ENCODE data around the gene CCL8. TPM values are rescaled to one million over a fixed set of nuclear protein-coding genes. Genes with fewer than 3 reads are reported as not detected.
"Not testable (repeated sequence)": the region's sequence is repeated elsewhere in the genome, so short reads cannot be mapped to it uniquely, and the experiment has no call there.

The CCL8 gene
- total RNA-seq, 3 donors from 2014 or later = not detected

DNA sequence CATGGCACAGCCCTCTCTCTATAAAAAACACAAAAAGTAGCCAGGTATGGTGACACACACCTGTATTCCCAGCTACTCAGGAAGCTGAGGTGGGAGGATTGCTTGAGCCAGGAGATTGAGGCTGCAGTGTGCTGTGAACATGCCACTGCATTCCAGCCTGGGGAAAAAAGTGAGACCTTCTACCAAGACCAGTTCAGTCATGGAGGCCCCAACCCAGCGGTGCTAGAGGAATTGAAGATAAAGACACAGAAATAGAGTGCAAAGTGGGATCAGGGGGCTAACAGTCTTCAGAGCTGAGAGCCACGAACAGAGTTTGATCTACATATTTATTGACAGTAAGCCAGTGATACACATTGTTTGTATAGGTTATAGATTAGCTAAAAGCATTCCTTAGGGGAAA is 15.6 kb upstream of the CCL8 start:
- Mint-ChIP-seq H3K4me1 (ENCODE audit: low read depth) (no peaks in the 10 kb centered on the region), H3K27me3 (ENCODE audit: low read depth) (peaks cover 11% of the 10 kb centered on the region), H3K36me3 (ENCODE audit: insufficient read depth) (no peaks in the 10 kb centered on the region), H3K4me3 (no peak overlapping the region), H3K9me3 (no peaks in the 10 kb centered on the region)
- no peak for DNase-seq
- ATAC-seq = no peak

DNA sequence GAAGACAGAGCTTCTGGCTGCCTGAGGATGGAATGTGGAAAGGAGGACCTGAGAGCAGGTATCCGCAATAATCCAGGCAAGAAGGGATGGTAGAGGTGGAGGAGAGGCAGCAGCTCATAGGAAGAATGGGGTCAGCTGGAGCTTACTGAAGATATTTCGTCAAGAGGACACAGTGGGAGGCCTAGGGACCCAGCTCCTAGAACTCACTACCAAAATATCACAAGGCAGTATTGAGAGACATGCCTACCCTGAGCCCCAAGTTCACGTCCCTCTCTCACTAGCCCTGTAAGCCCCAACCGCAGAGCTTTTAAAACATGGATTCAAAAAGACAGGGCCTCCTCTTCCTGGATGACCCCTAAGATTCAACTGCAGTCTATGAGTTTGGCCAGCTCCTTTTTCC is 14.2 kb upstream of the CCL8 start:
- no peak for DNase-seq
- Mint-ChIP-seq H3K36me3 (ENCODE audit: insufficient read depth) (no peaks in the 10 kb centered on the region), H3K9me3 (no peaks in the 10 kb centered on the region), H3K4me1 (ENCODE audit: low read depth) (no peaks in the 10 kb centered on the region), H3K27me3 (ENCODE audit: low read depth) (peaks cover 5% of the 10 kb centered on the region), H3K4me3 (no peak overlapping the region)
- ATAC-seq = no peak

DNA sequence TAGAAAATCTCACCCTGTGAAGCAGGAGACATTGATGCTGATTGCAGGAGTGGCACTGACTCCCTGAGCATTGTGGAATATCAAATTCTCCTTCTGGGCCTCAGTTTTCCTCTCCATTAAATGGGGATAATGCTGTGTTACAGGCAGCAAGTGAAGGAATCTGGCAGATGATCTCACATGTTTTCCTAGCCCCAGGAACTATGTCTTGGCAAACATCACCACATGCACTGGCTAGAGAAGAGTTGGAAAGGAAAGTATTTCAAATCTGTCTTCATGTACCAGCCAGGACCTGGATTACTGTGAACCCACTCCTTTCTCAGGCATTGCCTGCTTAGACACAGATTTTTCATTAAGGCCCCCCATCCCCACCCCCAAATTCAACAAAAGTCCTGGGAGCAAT is 13.6 kb upstream of the CCL8 start:
- Mint-ChIP-seq H3K4me1 (ENCODE audit: low read depth) (no peaks in the 10 kb centered on the region), H3K36me3 (ENCODE audit: insufficient read depth) (no peaks in the 10 kb centered on the region), H3K9me3 (no peaks in the 10 kb centered on the region), H3K4me3 (no peak overlapping the region), H3K27me3 (ENCODE audit: low read depth) (no peaks in the 10 kb centered on the region)
- DNase-seq = no peak
- no peak for ATAC-seq

GRCh38 chr17:34306466-34306865 is 12.8 kb upstream of the CCL8 start:
- no peak for ATAC-seq
- DNase-seq = no peak
- no peaks in the 10 kb centered on the region for H3K4me1 Mint-ChIP-seq (ENCODE audit: low read depth)
- H3K9me3 Mint-ChIP-seq = no peaks in the 10 kb centered on the region
- H3K36me3 Mint-ChIP-seq (ENCODE audit: insufficient read depth) = no peaks in the 10 kb centered on the region
- no peak overlapping the region for H3K4me3 Mint-ChIP-seq
- H3K27me3 Mint-ChIP-seq (ENCODE audit: low read depth) = peaks cover 2% of the 10 kb centered on the region

GRCh38 chr17:34307110-34307509 is 12.1 kb upstream of the CCL8 start:
- no peaks in the 10 kb centered on the region for H3K36me3 Mint-ChIP-seq (ENCODE audit: insufficient read depth)
- peaks cover 3% of the 10 kb centered on the region for H3K27me3 Mint-ChIP-seq (ENCODE audit: low read depth)
- DNase-seq = no peak
- H3K4me1 Mint-ChIP-seq (ENCODE audit: low read depth) = no peaks in the 10 kb centered on the region
- no peaks in the 10 kb centered on the region for H3K9me3 Mint-ChIP-seq
- ATAC-seq = no peak
- H3K4me3 Mint-ChIP-seq = no peak overlapping the region

- Mint-ChIP-seq H3K9me3 (no peaks in the 10 kb centered on the region), H3K4me3 (no peak overlapping the region), H3K27me3 (ENCODE audit: low read depth) (peaks cover 11% of the 10 kb centered on the region), H3K36me3 (ENCODE audit: insufficient read depth) (no peaks in the 10 kb centered on the region), H3K4me1 (ENCODE audit: low read depth) (no peaks in the 10 kb centered on the region)
- DNase-seq (no peak), ATAC-seq (no peak)
Observed at GRCh38 chr17:34308371-34308770, 10.9 kb upstream of the CCL8 start.

DNA sequence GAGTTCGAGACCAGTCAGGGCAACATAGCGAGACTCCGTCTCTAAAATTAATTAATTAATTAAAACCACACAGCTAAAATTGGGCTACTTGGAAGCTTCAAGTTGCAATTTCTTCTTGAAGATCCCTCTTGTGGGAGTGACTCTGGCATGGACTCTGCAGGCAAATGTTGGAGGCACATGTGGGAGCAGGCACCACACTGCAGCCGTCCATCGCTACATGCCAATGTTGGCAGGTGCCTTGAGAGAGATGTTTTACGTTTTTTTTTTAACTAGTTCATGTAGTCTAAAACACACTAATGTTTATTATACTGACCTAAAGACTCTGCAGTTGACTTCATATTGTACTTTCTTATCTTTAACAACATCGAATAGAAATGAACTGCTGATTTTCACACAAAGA is 7.9 kb upstream of the CCL8 start:
- Mint-ChIP-seq H3K4me3 (no peak overlapping the region), H3K27me3 (ENCODE audit: low read depth) (peaks cover 15% of the 10 kb centered on the region), H3K4me1 (ENCODE audit: low read depth) (no peaks in the 10 kb centered on the region), H3K9me3 (no peaks in the 10 kb centered on the region), H3K36me3 (ENCODE audit: insufficient read depth) (no peaks in the 10 kb centered on the region)
- DNase-seq (no peak), ATAC-seq (no peak)

- Mint-ChIP-seq H3K27me3 (ENCODE audit: low read depth) (peaks cover 18% of the 10 kb centered on the region), H3K4me1 (ENCODE audit: low read depth) (no peaks in the 10 kb centered on the region), H3K9me3 (no peaks in the 10 kb centered on the region), H3K36me3 (ENCODE audit: insufficient read depth) (no peaks in the 10 kb centered on the region), H3K4me3 (no peak overlapping the region)
- ATAC-seq (no peak), DNase-seq (no peak)
Observed at GRCh38 chr17:34312080-34312479, 7.2 kb upstream of the CCL8 start.

- no peaks in the 10 kb centered on the region for H3K36me3 Mint-ChIP-seq (ENCODE audit: insufficient read depth)
- H3K4me1 Mint-ChIP-seq (ENCODE audit: low read depth) = no peaks in the 10 kb centered on the region
- peaks cover 18% of the 10 kb centered on the region for H3K27me3 Mint-ChIP-seq (ENCODE audit: low read depth)
- ATAC-seq (no peak), DNase-seq (no peak)
- no peaks in the 10 kb centered on the region for H3K9me3 Mint-ChIP-seq
- no peak overlapping the region for H3K4me3 Mint-ChIP-seq
Observed at GRCh38 chr17:34313164-34313563, 6.1 kb upstream of the CCL8 start.

GRCh38 chr17:34314279-34314678 is 5.0 kb upstream of the CCL8 start:
- H3K36me3 Mint-ChIP-seq (ENCODE audit: insufficient read depth) = no peaks in the 10 kb centered on the region
- H3K27me3 Mint-ChIP-seq (ENCODE audit: low read depth) = peaks cover 18% of the 10 kb centered on the region
- ATAC-seq = no peak
- no peaks in the 10 kb centered on the region for H3K9me3 Mint-ChIP-seq
- no peak overlapping the region for H3K4me3 Mint-ChIP-seq
- no peak for DNase-seq
- H3K4me1 Mint-ChIP-seq (ENCODE audit: low read depth) = no peaks in the 10 kb centered on the region

GRCh38 chr17:34318474-34318873 is 761 bp upstream of the CCL8 start:
- H3K9me3 Mint-ChIP-seq = no peaks in the 10 kb centered on the region
- DNase-seq = no peak
- peaks cover 13% of the 10 kb centered on the region for H3K27me3 Mint-ChIP-seq (ENCODE audit: low read depth)
- H3K4me1 Mint-ChIP-seq (ENCODE audit: low read depth) = no peaks in the 10 kb centered on the region
- H3K36me3 Mint-ChIP-seq (ENCODE audit: insufficient read depth) = no peaks in the 10 kb centered on the region
- no peak for ATAC-seq
- H3K4me3 Mint-ChIP-seq = no peak overlapping the region

DNA sequence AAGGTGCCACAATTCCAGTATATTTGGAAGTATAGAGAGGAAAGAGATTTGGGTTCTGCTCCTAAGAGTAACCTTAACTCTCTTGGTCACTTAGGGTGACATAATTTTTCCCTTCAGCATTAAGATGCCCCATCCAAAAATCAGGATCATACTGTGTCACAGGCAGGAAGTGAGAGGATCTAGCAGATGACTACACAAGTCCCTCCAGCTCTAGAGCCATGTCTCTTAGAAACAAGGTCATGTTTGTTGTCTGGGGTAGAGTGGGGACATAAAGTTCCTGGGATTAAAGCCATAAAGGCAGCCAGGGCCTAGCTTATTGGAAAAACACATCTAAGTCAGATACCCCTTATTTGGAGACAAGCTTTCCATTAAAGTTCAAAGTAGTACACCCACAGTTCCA is 2.7 kb downstream of the CCL8 start:
- no peak for ATAC-seq
- Mint-ChIP-seq H3K27me3 (ENCODE audit: low read depth) (peaks cover 11% of the 10 kb centered on the region), H3K9me3 (peaks cover 10% of the 10 kb centered on the region), H3K36me3 (ENCODE audit: insufficient read depth) (no peaks in the 10 kb centered on the region), H3K4me1 (ENCODE audit: low read depth) (no peaks in the 10 kb centered on the region), H3K4me3 (no peak overlapping the region)
- no peak for DNase-seq

DNA sequence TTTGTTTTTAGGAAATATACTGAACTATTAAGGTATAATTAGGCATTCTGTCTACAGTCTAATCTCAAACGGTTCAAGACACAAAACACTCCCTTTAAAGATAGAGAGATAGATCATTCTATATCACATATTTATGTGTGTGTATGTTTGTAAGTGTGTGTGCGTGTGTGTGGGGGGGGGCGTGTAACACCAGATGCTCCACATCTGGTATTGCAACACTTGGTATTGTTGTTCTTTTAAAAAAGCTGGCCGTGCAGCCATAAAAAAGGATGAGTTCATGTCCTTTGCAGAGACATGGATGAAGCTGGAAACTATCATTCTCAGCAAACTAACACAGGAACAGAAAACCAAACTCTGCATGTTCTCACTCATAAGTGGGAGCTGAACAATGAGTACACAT is 8.3 kb downstream of the CCL8 start:
- not testable (repeated sequence) for H3K4me3 Mint-ChIP-seq; DNase-seq; H3K4me1 Mint-ChIP-seq (ENCODE audit: low read depth); H3K9me3 Mint-ChIP-seq; ATAC-seq; H3K36me3 Mint-ChIP-seq (ENCODE audit: insufficient read depth)
- peaks cover 18% of the 10 kb centered on the region for H3K27me3 Mint-ChIP-seq (ENCODE audit: low read depth)

DNA sequence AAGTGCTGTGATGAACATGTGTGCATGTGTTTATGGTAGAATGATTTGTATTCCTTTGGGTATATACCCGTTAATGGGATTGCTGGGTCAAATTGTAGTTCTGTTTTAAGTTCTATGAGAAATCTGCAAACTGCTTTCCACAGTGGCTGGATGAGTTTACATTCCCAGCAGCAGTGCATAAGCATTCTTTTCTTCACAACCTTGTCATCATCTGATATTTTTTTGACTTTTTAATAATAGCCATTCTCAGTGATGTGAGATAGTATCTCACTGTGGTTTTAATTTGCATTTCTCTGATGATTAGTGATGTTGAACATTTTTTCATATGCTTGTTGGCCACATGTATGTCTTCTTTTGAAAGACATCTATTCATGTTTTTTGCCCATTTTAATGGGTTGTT is 18.5 kb downstream of the CCL8 start:
- peaks cover 5% of the 10 kb centered on the region for H3K9me3 Mint-ChIP-seq
- H3K4me1 Mint-ChIP-seq (ENCODE audit: low read depth) = no peaks in the 10 kb centered on the region
- ATAC-seq = no peak
- no peak for DNase-seq
- H3K36me3 Mint-ChIP-seq (ENCODE audit: insufficient read depth) = no peaks in the 10 kb centered on the region
- peaks cover 42% of the 10 kb centered on the region for H3K27me3 Mint-ChIP-seq (ENCODE audit: low read depth)
- no peak overlapping the region for H3K4me3 Mint-ChIP-seq

- Mint-ChIP-seq H3K9me3 (peaks cover 5% of the 10 kb centered on the region), H3K4me1 (ENCODE audit: low read depth) (no peaks in the 10 kb centered on the region), H3K36me3 (ENCODE audit: insufficient read depth) (no peaks in the 10 kb centered on the region), H3K27me3 (ENCODE audit: low read depth) (peaks cover 50% of the 10 kb centered on the region), H3K4me3 (no peak overlapping the region)
- no peak for DNase-seq
- ATAC-seq = no peak
Observed at GRCh38 chr17:34339138-34339770, 20.0 kb downstream of the CCL8 start.

DNA sequence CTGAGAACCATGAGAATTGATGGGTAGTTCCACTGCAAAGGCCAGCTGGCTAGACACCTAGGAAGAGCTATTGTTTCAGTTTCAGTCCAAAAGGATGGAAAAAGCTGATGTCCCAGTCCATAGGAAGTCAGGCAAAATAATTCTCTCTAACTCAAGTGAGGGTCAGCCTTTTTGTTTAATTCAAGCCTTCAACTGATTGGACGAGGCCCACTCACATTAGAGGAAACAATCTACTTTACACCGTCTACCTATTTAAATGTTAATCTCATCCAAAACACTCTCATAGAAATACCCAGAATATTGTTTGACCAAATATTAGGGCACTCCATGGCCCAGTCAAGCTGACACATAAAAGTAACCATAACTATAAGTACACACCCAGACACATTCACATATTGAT is 22.7 kb downstream of the CCL8 start:
- ATAC-seq = no peak
- Mint-ChIP-seq H3K27me3 (ENCODE audit: low read depth) (peaks cover 46% of the 10 kb centered on the region), H3K4me1 (ENCODE audit: low read depth) (no peaks in the 10 kb centered on the region), H3K9me3 (no peaks in the 10 kb centered on the region), H3K36me3 (ENCODE audit: insufficient read depth) (no peaks in the 10 kb centered on the region), H3K4me3 (no peak overlapping the region)
- DNase-seq = no peak

Data from activated T-cell treated with anti-CD3 and anti-CD28 coated beads, Interleukin-2, amount 50 U/mL, for 4 hours (primary cell).